Measurements from ENCODE around the gene SPHK1. TPM values are rescaled to one million over a fixed set of nuclear protein-coding genes. Genes with fewer than 3 reads are reported as not detected.

SPHK1 gene
- total RNA-seq, 1 donor from 2014 or later = 13.9 TPM

DNA sequence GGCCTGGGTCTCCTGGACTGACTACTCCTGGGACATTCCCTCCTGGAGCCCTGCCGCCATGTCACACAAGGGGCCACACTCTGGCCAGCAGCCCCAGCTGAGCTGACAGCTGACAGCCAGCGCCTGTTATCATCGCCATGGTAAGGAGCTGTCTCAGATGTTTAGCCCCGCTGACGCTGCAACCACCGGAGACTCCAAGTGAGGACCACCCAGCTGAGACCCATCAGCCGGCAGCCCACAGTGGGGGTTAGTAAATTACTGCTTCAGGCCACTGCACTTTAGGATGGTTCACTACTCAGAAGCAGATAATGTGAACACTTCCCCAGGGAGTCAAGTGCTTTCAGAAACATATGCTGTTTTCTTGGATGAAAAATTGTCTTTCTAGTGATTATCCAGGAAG, 14.6 kb upstream of the SPHK1 start:
- Mint-ChIP-seq H3K4me1 (ENCODE audit: low read depth) (peaks cover 8% of the 10 kb centered on the region), H3K27ac (no peak overlapping the region), H3K36me3 (ENCODE audit: insufficient read depth) (peaks cover 4% of the 10 kb centered on the region), H3K27me3 (no peaks in the 10 kb centered on the region), H3K4me3 (ENCODE audit: low read depth) (no peak overlapping the region), H3K9me3 (ENCODE audit: low read depth) (peaks cover 3% of the 10 kb centered on the region)
- TF ChIP-seq, protein P1, sequence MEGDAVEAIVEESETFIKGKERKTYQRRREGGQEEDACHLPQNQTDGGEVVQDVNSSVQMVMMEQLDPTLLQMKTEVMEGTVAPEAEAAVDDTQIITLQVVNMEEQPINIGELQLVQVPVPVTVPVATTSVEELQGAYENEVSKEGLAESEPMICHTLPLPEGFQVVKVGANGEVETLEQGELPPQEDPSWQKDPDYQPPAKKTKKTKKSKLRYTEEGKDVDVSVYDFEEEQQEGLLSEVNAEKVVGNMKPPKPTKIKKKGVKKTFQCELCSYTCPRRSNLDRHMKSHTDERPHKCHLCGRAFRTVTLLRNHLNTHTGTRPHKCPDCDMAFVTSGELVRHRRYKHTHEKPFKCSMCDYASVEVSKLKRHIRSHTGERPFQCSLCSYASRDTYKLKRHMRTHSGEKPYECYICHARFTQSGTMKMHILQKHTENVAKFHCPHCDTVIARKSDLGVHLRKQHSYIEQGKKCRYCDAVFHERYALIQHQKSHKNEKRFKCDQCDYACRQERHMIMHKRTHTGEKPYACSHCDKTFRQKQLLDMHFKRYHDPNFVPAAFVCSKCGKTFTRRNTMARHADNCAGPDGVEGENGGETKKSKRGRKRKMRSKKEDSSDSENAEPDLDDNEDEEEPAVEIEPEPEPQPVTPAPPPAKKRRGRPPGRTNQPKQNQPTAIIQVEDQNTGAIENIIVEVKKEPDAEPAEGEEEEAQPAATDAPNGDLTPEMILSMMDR (IDR thresholded peaks at IDR 0.05; ENCODE audit: unreplicated experiment) = no peak
- DNase-seq (ENCODE audit: low spot score, unreplicated experiment) = no peak

DNA sequence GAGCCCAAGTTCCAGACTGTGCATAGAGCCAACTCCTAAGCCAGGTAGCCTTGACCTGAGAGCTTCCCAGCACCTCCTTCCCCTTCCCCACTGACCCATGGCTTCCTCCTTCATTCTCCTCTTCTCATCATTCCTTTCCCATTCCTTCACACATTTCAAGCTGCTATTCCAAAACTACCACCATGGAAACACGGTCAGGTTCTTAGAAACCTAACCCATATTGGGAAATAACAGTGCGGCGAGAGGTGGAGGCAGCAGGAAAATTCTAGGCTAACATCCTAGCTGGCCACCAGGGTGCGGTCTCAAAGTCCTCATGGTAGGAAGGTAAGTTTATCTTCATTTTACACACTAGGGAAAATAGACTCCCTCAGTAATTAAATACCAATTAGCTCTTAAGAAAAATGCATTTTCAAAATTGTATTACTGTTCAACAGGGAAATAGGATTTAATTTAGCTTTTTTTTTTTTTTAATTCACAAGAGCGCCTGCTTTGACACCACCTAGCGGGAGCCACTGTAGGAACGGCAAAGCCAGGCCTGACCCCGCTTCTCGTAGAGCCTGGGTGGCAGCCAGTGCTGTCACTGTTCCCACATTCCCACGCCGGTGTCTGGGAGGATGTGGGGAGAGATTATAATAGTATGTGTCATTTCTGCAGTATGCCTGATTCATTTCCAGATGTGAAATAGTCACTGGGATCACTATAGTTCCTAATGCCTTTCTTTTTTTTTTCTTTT, 14.0 kb upstream of the SPHK1 start:
- H3K4me1 Mint-ChIP-seq (ENCODE audit: low read depth) = peaks cover 10% of the 10 kb centered on the region

DNA sequence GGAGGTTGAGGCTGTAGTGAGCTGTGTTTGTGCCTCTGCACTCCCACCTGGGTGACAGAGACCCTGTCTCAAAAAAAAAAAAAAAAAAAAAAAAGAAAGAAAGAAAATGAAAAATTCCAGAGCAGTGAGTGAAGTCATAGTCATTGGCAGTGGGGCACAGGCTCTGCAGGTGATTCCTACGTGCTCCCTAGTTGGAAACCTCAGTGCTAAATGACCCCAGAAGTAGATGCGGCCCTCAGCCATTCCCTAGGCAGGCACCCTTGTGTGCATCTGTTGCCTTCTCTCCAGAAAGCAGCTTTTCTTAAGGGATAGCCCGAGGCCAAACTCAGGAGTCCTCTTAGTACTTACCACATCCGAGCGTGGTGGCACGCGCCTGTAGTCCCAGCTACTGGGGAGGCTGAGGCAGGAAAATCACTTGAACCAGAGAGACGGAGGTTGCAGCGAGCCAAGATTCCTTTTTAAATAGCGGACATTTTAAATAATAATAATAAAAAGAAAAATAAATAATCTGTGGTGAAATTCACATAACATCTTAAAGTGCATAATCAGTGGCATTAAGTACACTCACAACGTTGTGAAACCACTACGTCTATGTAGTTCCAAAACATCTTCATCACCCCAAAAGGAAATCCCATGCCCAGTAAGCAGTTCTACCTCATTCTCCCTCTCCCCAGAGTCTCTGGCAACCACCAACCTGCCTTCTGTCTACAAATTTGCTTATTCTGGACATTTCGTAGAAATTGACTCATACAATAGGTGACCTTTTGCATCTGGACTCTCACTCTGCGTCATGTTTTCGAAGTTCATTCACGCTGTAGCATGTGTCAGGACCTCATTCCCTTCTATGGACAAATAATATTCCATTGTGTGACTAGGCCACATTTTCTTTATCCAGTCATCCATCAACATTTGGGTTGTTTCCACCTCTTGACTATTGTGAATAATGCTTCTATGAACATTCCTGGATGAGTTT, 12.5 kb upstream of the SPHK1 start:
- peaks cover 14% of the 10 kb centered on the region for H3K4me1 Mint-ChIP-seq (ENCODE audit: low read depth)
- TF ChIP-seq, protein P1 (IDR thresholded peaks at IDR 0.05; ENCODE audit: unreplicated experiment) = no peak
- no peak overlapping the region for H3K27ac Mint-ChIP-seq
- H3K4me3 Mint-ChIP-seq (ENCODE audit: low read depth) = no peak overlapping the region
- no peaks in the 10 kb centered on the region for H3K27me3 Mint-ChIP-seq
- H3K9me3 Mint-ChIP-seq (ENCODE audit: low read depth) = peaks cover 3% of the 10 kb centered on the region
- no peak for DNase-seq (ENCODE audit: low spot score, unreplicated experiment)
- H3K36me3 Mint-ChIP-seq (ENCODE audit: insufficient read depth) = peaks cover 4% of the 10 kb centered on the region

More for the DNA sequence above, 14.0 kb upstream of the SPHK1 start:
- Mint-ChIP-seq H3K4me3 (ENCODE audit: low read depth) (no peak overlapping the region), H3K27me3 (no peaks in the 10 kb centered on the region), H3K9me3 (ENCODE audit: low read depth) (peaks cover 3% of the 10 kb centered on the region), H3K36me3 (ENCODE audit: insufficient read depth) (peaks cover 4% of the 10 kb centered on the region), H3K27ac (no peak overlapping the region)
- TF ChIP-seq, protein P1 (IDR thresholded peaks at IDR 0.05; ENCODE audit: unreplicated experiment) = peak; percentile 21
- DNase-seq (ENCODE audit: low spot score, unreplicated experiment) = no peak

DNA sequence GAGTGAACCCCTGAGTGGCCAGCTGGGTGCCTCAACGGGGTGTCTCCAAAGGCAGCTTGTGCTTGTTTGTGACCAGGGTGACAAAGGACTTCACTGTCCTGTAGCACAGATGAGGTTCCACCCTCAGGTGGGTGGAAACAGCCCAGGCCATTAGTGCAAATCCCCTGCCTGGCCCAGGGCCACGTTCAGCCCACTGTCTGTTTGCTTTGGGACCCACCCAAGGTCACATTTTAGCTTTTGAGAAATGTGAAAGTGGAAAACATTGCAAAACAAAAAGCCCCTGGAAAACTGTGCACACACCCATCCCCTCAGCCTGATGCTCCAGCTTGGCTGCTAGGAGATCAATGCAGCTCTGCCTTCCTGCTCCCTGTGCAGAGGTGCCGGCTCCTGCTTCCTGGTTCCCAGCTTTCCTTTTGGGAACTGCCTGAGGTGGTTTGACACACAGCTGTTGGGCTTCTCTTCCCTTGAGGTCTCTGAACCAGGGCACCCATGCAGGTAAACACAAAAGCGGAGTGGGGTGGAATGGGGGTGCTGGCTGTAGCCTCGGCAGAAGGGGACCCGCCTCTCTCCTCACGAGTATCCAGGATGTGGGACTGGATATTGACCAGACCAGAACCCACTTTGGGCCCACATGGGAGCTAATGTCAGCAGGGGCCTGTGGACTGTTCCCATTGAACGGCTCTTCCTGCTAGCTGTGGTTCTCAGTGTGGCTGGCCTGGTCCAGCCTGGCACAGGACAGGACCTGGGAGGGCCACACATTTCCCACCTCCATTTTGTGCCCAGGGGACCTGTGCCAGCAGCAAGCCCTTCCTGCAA, 7.9 kb upstream of the SPHK1 start:
- Mint-ChIP-seq H3K27me3 (peaks cover 9% of the 10 kb centered on the region), H3K4me1 (ENCODE audit: low read depth) (peaks cover 15% of the 10 kb centered on the region), H3K4me3 (ENCODE audit: low read depth) (no peak overlapping the region), H3K9me3 (ENCODE audit: low read depth) (no peaks in the 10 kb centered on the region), H3K36me3 (ENCODE audit: insufficient read depth) (no peaks in the 10 kb centered on the region), H3K27ac (no peak overlapping the region)
- TF ChIP-seq, protein P1 (IDR thresholded peaks at IDR 0.05; ENCODE audit: unreplicated experiment) = no peak
- no peak for DNase-seq (ENCODE audit: low spot score, unreplicated experiment)

All from progenitor cell of endocrine pancreas (in vitro differentiated cells).